ENCODE results near the gene STIL. TPM values are rescaled to one million over a fixed set of nuclear protein-coding genes. Genes with fewer than 3 reads are reported as not detected.

Gene STIL
- total and polyA plus RNA-seq, 2 donors (not counting 3 experiments of a cell fraction or from before 2014, with no cell fraction given): 10.3 to 28.1 TPM

- Histone ChIP-seq H3K4me3 (replicated peaks in 1 of 3; ENCODE audit: insufficient read depth in 1 of 3, low read depth in 1 of 3, low read length in 3 of 3) (no peak overlapping the region), H4K20me1 (replicated peaks; ENCODE audit: control insufficient read depth, extremely low read depth, insufficient read depth, low read length) (no peaks in the 10 kb centered on the region), H3K36me3 (ENCODE audit: control insufficient read depth in 2 of 2, extremely low read depth in 1 of 2, insufficient read depth in 2 of 2, low read length in 2 of 2) (no peaks in the 10 kb centered on the region), H3K9ac (replicated peaks; ENCODE audit: extremely low read depth, insufficient read depth, low read length) (no peak overlapping the region), H3K27ac (ENCODE audit: insufficient read depth, low read depth, low read length) (no peak overlapping the region), H3K9me3 (replicated peaks; ENCODE audit: control insufficient read depth, insufficient read depth, low read length) (no peaks in the 10 kb centered on the region), H3K4me1 (ENCODE audit: control insufficient read depth, extremely low read depth, insufficient read depth, low read length) (peaks cover under 1% of the 10 kb centered on the region), H3K9me1 (replicated peaks; ENCODE audit: control insufficient read depth, extremely low read depth, insufficient read depth, low read length) (no peaks in the 10 kb centered on the region), H3K79me2 (ENCODE audit: control insufficient read depth, insufficient read depth, low read length) (peaks cover 6% of the 10 kb centered on the region), H2AFZ (ENCODE audit: low read depth, low read length) (no peak overlapping the region), H3K4me2 (ENCODE audit: insufficient read depth, low read length) (no peak overlapping the region), H3K27me3 (ENCODE audit: control insufficient read depth in 2 of 2, insufficient read depth in 2 of 2, low read length in 2 of 2) (no peaks in the 10 kb centered on the region)
- dilution Hi-C loops (cut with MboI; ENCODE audit: extremely low pct_ligation_motif_present, low sequenced_read_pairs): no loop called here
- BruUV-seq (replicated peaks): no TSS peak
- TF ChIP-seq MYC (IDR thresholded peaks at IDR 0.05; ENCODE audit: low read depth, low read length) (no peak), MAX (IDR thresholded peaks at IDR 0.05; ENCODE audit: insufficient read depth, insufficient read length) (no peak), GATA2 (IDR thresholded peaks at IDR 0.05; ENCODE audit: insufficient read depth, insufficient read length, low read depth, low read length) (no peak), EZH2 (IDR thresholded peaks at IDR 0.05; ENCODE audit: borderline replicate concordance, low read depth, low read length, severe bottlenecking) (no peak), JUN (IDR thresholded peaks at IDR 0.05; ENCODE audit: borderline replicate concordance, insufficient read depth, insufficient read length, low read depth) (no peak), FOS (IDR thresholded peaks at IDR 0.05; ENCODE audit: borderline replicate concordance, insufficient read depth, low read length) (no peak), POLR2AphosphoS5 (IDR thresholded peaks at IDR 0.05; ENCODE audit: insufficient read depth, low read depth, low read length) (no peak), POLR2A (IDR thresholded peaks at IDR 0.05; ENCODE audit: low read depth, low read length) (no peak), CTCF (IDR thresholded peaks at IDR 0.05; ENCODE audit: extremely low read depth in 1 of 2, insufficient read depth in 1 of 2, low read depth in 1 of 2, low read length in 2 of 2) (no peak)
- ChIA-PET CTCF (interaction anchor here (0.7 to 1.9 kb wide), 9 partner anchors 11 to 138 kb away, joined by 3 to 16 read pairs (median 4); partner anchors contain the start of gene CMPK1), POLR2A (no interaction called here)
- intact Hi-C loops (cut with micrococcal nuclease): no loop called here
- FAIRE-seq (no peak), DNase-seq (ENCODE audit: low read depth, low spot score) (no peak)
Observed at GRCh38 chr1:47317841-47318240, 3.9 kb upstream of the STIL start.
